GM12891 (cell line): ENCODE data around the gene HMGA1.

ENCODE experiments used
- POLR2A ChIP-seq: IDR thresholded peaks from 2 replicates; pipeline ENCODE4 v1.6.1; 2011; ENCODE audit warnings: low read depth, low read length, control low read depth
- POLR2AphosphoS5 ChIP-seq: IDR thresholded peaks from 2 replicates; pipeline ENCODE4 v1.6.1; 2011; ENCODE audit warnings: low read depth, low read length, control low read depth
- SPI1 ChIP-seq: IDR thresholded peaks from 2 replicates; pipeline ENCODE4 v1.6.1; 2011; ENCODE audit warnings: low read depth, low read length, control low read depth
- TAF1 ChIP-seq: IDR thresholded peaks from 2 replicates; pipeline ENCODE4 v1.6.1; 2011; ENCODE audit warnings: low read depth, low read length, control low read depth

DNA sequence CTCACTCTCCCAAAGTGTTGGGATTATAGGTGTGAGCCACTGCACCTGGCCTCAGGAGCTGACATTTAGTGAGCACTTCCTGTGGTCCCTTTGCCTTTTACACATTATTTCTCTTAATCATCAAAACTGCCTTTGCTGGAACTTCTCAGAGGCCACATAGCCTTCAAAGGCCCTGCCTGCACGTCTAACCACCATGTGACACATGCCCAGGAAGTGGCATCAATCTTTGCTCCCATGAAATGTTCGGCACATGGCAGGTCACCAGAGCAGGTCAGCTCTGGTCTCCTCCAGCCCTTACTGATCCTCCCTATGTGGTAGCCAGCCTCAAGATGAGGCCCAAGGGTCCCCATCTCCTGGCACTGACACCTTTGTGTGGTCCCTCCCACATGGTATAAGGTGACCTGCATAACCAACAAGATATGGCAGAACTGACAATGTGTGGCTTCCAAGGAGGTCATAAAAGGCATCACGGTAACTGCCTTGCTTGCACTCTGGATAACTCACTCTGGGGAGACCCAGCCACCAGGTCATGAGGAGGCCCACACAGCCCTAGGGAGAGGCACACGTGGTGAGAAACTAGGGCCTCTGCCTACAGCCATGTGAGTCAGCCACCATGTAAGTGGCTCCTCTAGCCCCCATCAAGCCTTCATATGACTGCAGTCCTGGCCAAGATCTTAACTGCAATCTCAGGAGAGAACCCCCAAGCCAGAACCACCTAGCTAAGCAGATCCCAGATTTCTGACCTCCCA lies 28.8 kb upstream of the HMGA1 start:
- TF ChIP-seq POLR2AphosphoS5 (no peak), POLR2A (no peak), TAF1 (no peak), SPI1 (no peak)
